ENCODE measurements around the gene ADAMTS17.

The ADAMTS17 gene

DNA sequence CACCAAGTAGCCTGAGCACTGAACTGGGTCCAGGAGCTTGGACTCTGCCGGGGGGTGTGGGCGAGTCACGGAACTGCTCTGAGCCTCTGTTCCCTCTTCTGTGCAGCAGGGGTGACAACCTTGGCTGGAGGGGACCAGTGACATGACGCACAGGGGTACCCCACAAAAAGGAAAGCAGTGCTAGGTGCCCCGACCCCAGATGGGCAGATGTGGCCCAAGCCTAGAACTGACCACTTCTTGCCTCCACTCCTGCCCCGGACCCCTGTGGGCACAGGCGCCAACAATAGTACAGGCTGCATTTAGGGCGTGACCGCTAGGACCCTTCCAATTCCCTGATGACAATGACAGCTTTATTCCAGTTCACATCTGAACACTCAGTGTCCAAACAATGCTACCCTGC is 352.7 kb downstream of the ADAMTS17 start:
- H3K36me3 ChIP-seq (ENCODE audit: insufficient read depth, insufficient read length, low read length), result no peaks in the 10 kb centered on the region
- no peak for DNase-seq (ENCODE audit: low read depth, low spot score)
- H3K9me3 ChIP-seq (ENCODE audit: insufficient read depth, low read length), result peaks cover 14% of the 10 kb centered on the region; the same call in 1 of the 2 replicates
- H3K27me3 ChIP-seq (ENCODE audit: insufficient read depth, insufficient read length), result peaks cover 5% of the 10 kb centered on the region
- TF ChIP-seq SUZ12 (IDR thresholded peaks at IDR 0.05; ENCODE audit: extremely low read depth, insufficient read depth, insufficient read length) (no peak), ZNF274 (IDR thresholded peaks at IDR 0.05; ENCODE audit: low read depth, low read length) (no peak), YY1 (IDR thresholded peaks at IDR 0.05; ENCODE audit: insufficient read depth, insufficient read length) (no peak)
- peaks cover 17% of the 10 kb centered on the region for H3K4me1 ChIP-seq (ENCODE audit: insufficient read depth, insufficient read length)
- no peak overlapping the region for H3K4me3 ChIP-seq (ENCODE audit: insufficient read length, low read depth)
- H3K9ac ChIP-seq (ENCODE audit: insufficient read length, low read depth), result no peak overlapping the region

DNA sequence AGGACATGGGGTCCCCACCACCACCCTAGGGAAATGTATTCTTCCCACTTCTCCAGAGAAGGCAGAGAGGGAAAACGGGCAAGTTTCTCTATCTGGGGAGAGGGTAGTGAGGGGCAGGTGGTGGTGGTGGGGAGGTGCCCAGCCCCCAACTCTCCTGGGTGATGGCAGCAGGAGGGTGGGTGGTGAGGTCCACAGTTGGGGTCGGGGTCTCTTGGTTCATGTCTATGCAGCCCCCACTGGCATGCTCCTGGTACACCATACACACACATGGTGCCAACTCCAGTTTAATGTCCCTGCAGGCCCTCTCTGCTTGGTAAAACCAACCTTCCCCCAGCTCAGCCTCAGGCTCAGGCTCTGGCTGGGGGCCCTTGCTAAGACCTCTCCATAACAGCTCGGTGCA is 354.1 kb downstream of the ADAMTS17 start:
- peaks cover 20% of the 10 kb centered on the region for H3K4me1 ChIP-seq (ENCODE audit: insufficient read depth, insufficient read length)
- no peak for DNase-seq (ENCODE audit: low read depth, low spot score)
- H3K9ac ChIP-seq (ENCODE audit: insufficient read length, low read depth), result no peak overlapping the region
- H3K27me3 ChIP-seq (ENCODE audit: insufficient read depth, insufficient read length), result peaks cover 5% of the 10 kb centered on the region
- peaks cover 14% of the 10 kb centered on the region; the same call in 1 of the 2 replicates for H3K9me3 ChIP-seq (ENCODE audit: insufficient read depth, low read length)
- H3K36me3 ChIP-seq (ENCODE audit: insufficient read depth, insufficient read length, low read length), result no peaks in the 10 kb centered on the region
- no peak overlapping the region for H3K4me3 ChIP-seq (ENCODE audit: insufficient read length, low read depth)
- TF ChIP-seq ZNF274 (IDR thresholded peaks at IDR 0.05; ENCODE audit: low read depth, low read length) (no peak), YY1 (IDR thresholded peaks at IDR 0.05; ENCODE audit: insufficient read depth, insufficient read length) (no peak), SUZ12 (IDR thresholded peaks at IDR 0.05; ENCODE audit: extremely low read depth, insufficient read depth, insufficient read length) (no peak)

DNA sequence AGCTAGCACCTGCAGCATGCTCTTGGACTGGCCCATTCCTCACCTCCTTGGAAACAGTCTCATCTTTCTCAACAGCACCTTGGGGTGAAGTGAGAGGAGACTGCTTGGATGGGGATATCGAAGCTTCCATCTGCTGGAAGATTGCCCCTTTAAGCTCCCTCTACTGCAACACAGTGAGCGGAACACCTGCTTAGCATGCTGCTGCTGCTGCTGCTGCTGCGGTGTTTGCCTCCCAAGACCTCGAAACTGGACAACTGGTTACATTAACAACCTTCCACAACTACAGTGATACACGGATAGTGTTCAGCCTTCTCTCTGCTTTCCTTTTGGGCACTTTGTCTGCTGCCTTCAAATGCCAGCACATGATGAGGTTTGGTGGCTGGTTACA is 354.7 kb downstream of the ADAMTS17 start:
- Histone ChIP-seq H3K9me3 (ENCODE audit: insufficient read depth, low read length) (peaks cover 14% of the 10 kb centered on the region; the same call in 1 of the 2 replicates), H3K9ac (ENCODE audit: insufficient read length, low read depth) (no peak overlapping the region), H3K36me3 (ENCODE audit: insufficient read depth, insufficient read length, low read length) (no peaks in the 10 kb centered on the region), H3K4me3 (ENCODE audit: insufficient read length, low read depth) (no peak overlapping the region), H3K27me3 (ENCODE audit: insufficient read depth, insufficient read length) (peaks cover 5% of the 10 kb centered on the region), H3K4me1 (ENCODE audit: insufficient read depth, insufficient read length) (peaks cover 25% of the 10 kb centered on the region)
- TF ChIP-seq ZNF274 (IDR thresholded peaks at IDR 0.05; ENCODE audit: low read depth, low read length) (no peak), YY1 (IDR thresholded peaks at IDR 0.05; ENCODE audit: insufficient read depth, insufficient read length) (no peak), SUZ12 (IDR thresholded peaks at IDR 0.05; ENCODE audit: extremely low read depth, insufficient read depth, insufficient read length) (no peak)
- DNase-seq (ENCODE audit: low read depth, low spot score), result no peak

DNA sequence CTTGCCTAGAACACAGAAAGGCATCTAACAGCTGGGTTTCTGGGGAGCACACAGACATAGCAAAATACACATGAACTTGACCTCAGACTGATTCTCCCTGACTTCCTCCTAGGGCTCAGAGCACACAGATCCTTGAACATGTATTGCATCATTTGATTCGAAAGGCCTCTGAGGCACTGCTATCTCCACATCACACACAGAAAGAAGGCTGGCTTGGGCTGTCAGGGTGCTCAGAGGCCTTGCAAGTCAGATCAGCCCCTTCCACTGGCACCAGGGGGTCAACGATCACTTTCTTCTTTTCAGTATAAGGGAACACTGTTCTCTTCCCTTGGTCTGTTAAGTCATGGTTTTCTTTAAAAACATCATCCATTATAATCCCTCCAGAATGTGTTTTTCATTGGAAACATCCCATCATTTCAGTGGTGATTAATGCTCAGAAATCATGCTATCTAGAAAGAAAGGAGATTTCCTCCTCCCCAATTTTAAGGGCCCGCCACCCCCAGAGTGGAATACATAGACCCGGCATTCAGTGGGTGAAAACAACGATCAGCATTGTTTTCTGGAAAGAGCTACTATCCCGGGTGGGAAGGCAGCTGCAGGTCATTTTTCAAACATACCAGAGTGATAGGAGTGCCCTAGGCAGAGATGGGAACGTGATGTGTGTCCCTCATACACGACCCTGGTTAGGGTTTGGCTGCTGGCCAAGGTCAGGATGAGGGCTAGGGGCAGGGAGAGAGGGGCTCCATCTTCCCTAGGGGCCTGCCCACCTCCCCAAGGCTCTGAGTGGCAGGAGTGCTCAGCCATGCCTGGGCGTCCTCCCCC is 355.3 kb downstream of the ADAMTS17 start:
- Histone ChIP-seq H3K27me3 (ENCODE audit: insufficient read depth, insufficient read length) (peaks cover 5% of the 10 kb centered on the region), H3K4me1 (ENCODE audit: insufficient read depth, insufficient read length) (peaks cover 29% of the 10 kb centered on the region), H3K36me3 (ENCODE audit: insufficient read depth, insufficient read length, low read length) (no peaks in the 10 kb centered on the region), H3K9me3 (ENCODE audit: insufficient read depth, low read length) (peaks cover 14% of the 10 kb centered on the region; the same call in 1 of the 2 replicates), H3K4me3 (ENCODE audit: insufficient read length, low read depth) (no peak overlapping the region), H3K9ac (ENCODE audit: insufficient read length, low read depth) (no peak overlapping the region)
- no peak for DNase-seq (ENCODE audit: low read depth, low spot score)
- TF ChIP-seq YY1 (IDR thresholded peaks at IDR 0.05; ENCODE audit: insufficient read depth, insufficient read length), result no peak
- TF ChIP-seq SUZ12 (IDR thresholded peaks at IDR 0.05; ENCODE audit: extremely low read depth, insufficient read depth, insufficient read length), result no peak
- TF ChIP-seq ZNF274 (IDR thresholded peaks at IDR 0.05; ENCODE audit: low read depth, low read length), result no peak

DNA sequence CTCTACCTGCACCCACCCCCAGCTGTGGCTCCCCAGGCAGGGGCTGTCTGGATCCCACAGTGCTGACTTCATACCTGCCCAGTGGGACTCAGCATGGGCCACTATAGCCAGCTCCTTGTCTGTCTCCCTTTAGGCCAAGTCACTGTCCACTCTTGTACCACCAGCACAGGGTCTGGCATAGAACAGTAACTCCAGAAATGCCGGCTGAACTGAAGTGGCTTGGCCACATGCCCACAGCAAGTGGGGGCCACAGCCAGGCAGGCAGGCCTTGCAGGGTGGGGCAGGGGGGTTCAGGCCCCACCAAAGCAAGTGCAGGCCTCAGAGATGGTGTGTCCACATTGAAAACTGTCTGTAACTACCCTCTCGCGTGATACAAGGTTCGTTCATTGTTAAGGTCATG is 355.9 kb downstream of the ADAMTS17 start:
- H3K4me1 ChIP-seq (ENCODE audit: insufficient read depth, insufficient read length), result peaks cover 29% of the 10 kb centered on the region
- H3K27me3 ChIP-seq (ENCODE audit: insufficient read depth, insufficient read length), result peaks cover 6% of the 10 kb centered on the region
- DNase-seq (ENCODE audit: low read depth, low spot score), result no peak
- no peaks in the 10 kb centered on the region for H3K36me3 ChIP-seq (ENCODE audit: insufficient read depth, insufficient read length, low read length)
- no peak overlapping the region for H3K4me3 ChIP-seq (ENCODE audit: insufficient read length, low read depth)
- H3K9me3 ChIP-seq (ENCODE audit: insufficient read depth, low read length), result peaks cover 14% of the 10 kb centered on the region; the same call in 1 of the 2 replicates
- TF ChIP-seq YY1 (IDR thresholded peaks at IDR 0.05; ENCODE audit: insufficient read depth, insufficient read length) (no peak), ZNF274 (IDR thresholded peaks at IDR 0.05; ENCODE audit: low read depth, low read length) (no peak), SUZ12 (IDR thresholded peaks at IDR 0.05; ENCODE audit: extremely low read depth, insufficient read depth, insufficient read length) (no peak)
- no peak overlapping the region for H3K9ac ChIP-seq (ENCODE audit: insufficient read length, low read depth)

DNA sequence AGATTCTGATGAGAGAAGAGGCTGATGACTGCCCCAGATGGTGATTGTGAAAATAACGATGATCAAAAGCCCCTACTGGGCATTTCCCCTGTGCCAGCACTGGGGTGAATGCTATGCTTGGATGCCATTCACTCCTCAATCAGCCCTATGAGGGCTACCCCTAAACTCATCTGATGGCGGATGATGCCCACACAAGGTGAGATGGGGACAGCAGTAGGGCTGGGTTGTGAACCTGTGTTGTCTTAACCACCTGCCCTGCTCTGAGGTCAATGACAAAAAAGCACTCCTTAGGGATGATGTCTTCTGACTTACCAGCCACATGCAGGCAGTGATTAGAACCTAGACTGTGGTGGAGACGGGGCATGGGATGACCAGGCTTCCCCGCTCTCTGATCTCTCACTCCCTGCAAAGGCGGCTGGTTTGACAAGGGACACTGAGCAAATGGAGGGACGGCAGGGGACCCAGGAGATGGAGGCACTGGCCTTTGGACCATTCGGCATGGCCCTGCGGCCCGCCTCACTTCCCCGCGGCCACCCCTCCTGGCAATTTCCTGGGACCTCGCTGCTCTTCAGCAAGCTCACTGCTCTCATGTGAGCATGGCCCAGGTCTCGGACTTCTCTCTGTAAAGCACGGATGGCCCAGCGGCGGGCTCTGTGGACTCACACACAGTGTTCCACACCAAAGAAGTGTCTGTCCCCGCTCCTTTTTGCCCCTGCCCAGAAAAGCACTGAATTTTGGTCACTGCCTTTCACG is 357.1 kb downstream of the ADAMTS17 start:
- Histone ChIP-seq H3K4me1 (ENCODE audit: insufficient read depth, insufficient read length) (peaks cover 29% of the 10 kb centered on the region), H3K9me3 (ENCODE audit: insufficient read depth, low read length) (peaks cover 14% of the 10 kb centered on the region; the same call in 1 of the 2 replicates), H3K4me3 (ENCODE audit: insufficient read length, low read depth) (no peak overlapping the region), H3K36me3 (ENCODE audit: insufficient read depth, insufficient read length, low read length) (no peaks in the 10 kb centered on the region), H3K9ac (ENCODE audit: insufficient read length, low read depth) (peak overlapping the region; percentile 68), H3K27me3 (ENCODE audit: insufficient read depth, insufficient read length) (peaks cover 12% of the 10 kb centered on the region)
- TF ChIP-seq ZNF274 (IDR thresholded peaks at IDR 0.05; ENCODE audit: low read depth, low read length) (no peak), YY1 (IDR thresholded peaks at IDR 0.05; ENCODE audit: insufficient read depth, insufficient read length) (no peak), SUZ12 (IDR thresholded peaks at IDR 0.05; ENCODE audit: extremely low read depth, insufficient read depth, insufficient read length) (no peak)
- no peak for DNase-seq (ENCODE audit: low read depth, low spot score)

DNA sequence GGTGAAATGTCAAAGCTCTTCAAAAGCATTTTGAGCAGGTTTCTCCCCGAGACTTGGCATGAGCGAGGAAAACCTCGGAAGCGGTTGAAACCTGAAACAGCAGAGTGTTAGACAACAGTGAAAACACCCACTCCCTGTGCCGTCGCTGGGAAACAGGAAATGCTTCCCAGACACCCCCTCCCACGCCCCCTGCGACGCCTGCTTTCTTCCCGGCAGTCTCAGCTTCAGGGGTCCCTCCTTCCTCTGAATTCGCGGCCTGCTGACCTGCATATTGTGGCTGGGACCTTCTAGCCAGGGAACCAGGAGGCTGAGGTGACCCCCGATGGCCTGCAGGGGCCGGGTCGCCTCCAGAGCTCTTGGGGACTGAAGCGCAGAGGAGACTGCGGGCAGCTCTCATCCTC is 357.9 kb downstream of the ADAMTS17 start:
- Histone ChIP-seq H3K9me3 (ENCODE audit: insufficient read depth, low read length) (peaks cover 11% of the 10 kb centered on the region; the same call in 1 of the 2 replicates), H3K4me3 (ENCODE audit: insufficient read length, low read depth) (peak overlapping the region; percentile 16), H3K4me1 (ENCODE audit: insufficient read depth, insufficient read length) (peaks cover 29% of the 10 kb centered on the region), H3K9ac (ENCODE audit: insufficient read length, low read depth) (peak overlapping the region; percentile 68), H3K27me3 (ENCODE audit: insufficient read depth, insufficient read length) (peaks cover 12% of the 10 kb centered on the region), H3K36me3 (ENCODE audit: insufficient read depth, insufficient read length, low read length) (no peaks in the 10 kb centered on the region)
- DNase-seq (ENCODE audit: low read depth, low spot score), result no peak
- TF ChIP-seq ZNF274 (IDR thresholded peaks at IDR 0.05; ENCODE audit: low read depth, low read length) (no peak), YY1 (IDR thresholded peaks at IDR 0.05; ENCODE audit: insufficient read depth, insufficient read length) (no peak), SUZ12 (IDR thresholded peaks at IDR 0.05; ENCODE audit: extremely low read depth, insufficient read depth, insufficient read length) (no peak)
